Measurements from ENCODE around the gene VAMP1.
"Not testable (repeated sequence)": the region's sequence is repeated elsewhere in the genome, so short reads cannot be mapped to it uniquely, and the experiment has no call there.

VAMP1 gene
- total RNA-seq, result 0.81 to 3.9 (median 2.6) reads per million in 18 experiments

DNA sequence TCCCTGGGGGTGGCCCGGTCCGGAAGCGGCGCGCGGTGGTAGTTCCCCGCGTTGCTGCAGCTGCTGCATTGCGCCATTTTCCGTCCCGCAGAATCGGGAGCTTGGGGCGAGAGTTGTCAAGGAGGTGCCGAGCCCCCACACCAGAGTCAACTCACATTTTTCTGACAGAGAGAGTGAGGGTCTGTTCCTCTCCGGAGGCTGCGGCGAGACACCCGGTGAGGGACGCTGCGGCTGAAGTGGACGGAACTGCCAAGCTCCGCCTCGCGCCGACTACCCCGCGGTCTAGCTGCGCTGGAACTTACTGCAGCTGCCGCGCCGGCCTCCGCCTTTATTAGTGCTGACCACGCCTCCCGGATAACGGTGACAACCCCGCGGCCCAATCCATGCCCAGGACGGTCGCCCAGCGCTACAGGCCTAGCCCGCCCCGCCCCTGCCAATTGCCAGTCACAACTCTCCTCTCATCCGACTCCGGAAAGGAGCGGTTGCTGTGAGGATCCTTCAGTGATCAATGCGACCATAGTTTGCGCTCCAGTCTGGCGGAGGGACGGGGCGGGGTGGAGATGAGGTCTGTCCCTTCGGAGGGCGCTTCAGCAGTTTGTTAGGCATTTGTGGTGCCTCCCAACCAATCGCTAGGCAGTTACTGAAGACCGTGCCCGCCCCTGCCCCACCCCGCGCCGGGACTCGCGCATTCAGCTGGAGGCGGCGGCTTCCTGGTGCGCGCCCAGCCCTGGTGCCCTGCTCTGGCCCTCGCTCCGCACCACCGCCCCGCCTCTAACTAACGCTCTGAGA, at the start of gene VAMP1:
VAMP1 (minus strand) TSS at position 303 of the 789 bp plus-strand sequence; CDS start at position 157, 146 bp downstream.
- DNase-seq, result peak; percentile 96 to 97

- DNase-seq, result no peak
These were observed 49.7 kb upstream of the VAMP1 start for GRCh38 chr12:6520186-6520585.

DNA sequence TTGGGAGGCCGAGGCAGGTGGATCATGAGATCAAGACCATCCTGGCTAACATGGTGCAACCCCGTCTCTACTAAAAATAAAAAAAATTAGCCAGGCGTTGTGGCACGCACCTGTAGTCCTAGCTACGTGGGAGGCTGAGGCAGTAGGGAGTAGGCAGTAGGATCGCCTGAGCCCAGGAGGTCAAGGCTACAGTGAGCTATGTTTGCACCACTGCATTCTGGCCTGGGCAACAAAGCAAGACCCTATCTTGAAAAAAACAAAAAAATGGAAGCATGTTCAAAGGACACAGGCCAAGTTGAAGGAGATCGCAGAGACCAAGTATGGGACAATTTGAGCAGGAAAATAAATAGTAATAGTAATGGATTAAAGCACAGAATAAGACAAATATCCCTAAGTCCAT, 37.6 kb upstream of the VAMP1 start:
- DNase-seq, result no peak

DNA sequence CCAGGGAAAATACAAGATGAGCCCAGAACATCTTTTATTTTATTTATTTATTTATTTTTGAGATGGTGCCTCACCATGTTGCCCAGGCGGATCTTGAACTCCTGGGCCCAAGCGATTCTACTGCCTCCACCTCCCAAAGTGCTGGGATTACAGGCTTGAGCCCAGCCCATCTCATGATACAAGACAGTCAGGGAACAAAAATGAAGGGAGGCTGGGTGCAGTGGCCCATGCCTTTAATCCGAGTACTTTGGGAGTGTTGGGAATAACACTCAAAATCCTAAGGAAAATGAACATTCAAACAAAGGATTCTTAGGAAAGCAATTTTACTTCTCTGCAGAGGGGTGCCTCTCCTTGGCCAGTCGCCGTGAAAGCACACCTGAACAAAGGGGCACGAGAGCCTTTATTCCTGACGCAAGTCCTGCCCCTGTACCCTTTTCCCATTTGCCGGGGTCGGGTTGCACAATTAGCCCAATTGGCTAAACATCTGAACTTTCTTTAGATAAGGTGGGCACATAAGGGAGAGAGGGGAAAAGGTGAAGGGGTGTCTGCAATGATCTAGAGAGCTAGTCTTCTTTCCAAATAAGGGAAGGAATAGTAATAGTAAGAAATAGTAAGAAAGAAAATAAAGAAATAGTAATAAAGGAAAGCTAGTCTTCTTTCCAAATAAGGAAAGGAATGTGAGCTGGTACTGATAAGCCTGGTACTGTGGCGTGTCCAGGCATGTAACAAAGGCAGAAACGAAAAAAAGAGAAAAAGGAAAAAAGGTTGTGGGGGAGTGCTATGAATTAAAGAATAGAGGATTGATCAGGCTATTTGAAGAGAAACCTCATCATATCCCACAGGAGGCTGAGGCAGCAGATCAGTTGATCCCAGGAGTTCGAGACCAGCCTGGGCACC, 36.9 kb upstream of the VAMP1 start:
- no peak for DNase-seq

- no peak for DNase-seq
These were observed 30.0 kb upstream of the VAMP1 start for GRCh38 chr12:6500466-6500865.

DNA sequence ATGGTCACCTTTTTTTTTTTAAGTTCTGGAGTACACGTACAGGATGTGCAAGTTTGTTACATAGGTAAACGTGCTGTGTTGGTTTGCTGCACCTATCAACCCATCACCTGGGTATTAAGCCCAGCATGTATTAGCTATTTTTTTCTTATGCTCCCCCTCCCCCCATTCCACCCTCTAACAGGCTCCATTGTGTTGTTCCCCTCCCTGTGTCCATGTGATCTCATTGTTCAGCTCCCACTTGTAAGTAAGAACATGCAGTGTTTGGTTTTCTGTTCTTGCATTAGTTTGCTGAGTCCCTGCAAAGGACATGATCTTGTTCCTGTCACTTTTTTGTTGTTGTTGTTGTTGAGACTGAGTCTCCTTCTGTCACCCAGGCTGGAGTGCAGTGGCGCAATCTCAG, 26.8 kb upstream of the VAMP1 start:
- DNase-seq, result not testable (repeated sequence)

- DNase-seq, result no peak
These were observed 24.5 kb upstream of the VAMP1 start for GRCh38 chr12:6494968-6495367.

DNA sequence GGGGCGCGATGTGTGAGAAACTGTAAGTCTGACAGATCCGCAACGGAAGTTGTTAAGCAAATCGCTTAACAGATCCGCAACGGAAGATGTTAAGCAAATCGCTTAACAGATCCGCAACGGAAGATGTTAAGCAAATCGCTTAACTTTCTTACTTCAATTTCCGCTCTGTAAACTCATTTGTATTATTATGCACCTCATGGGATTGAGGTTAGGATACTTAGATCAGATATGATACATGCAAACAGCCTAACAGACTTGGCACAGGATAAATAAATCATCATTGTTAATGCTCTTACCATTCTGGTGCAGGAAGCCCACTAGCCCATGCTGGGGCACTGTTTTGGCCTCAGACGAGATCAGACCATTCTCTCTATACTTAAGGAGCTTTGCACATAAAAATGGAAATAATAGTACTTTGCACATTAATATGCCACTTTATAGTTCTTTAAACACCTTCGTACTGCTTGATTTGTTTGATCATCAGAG, 23.8 kb upstream of the VAMP1 start:
- DNase-seq, result no peak

- peak; percentile 97 for DNase-seq
These were observed 23.2 kb upstream of the VAMP1 start, which contains the start of gene NCAPD2 for GRCh38 chr12:6493497-6494257. TSS of gene NCAPD2 (plus strand) at chr12:6494102. CDS start at chr12:6495099, 997 bp downstream.

DNA sequence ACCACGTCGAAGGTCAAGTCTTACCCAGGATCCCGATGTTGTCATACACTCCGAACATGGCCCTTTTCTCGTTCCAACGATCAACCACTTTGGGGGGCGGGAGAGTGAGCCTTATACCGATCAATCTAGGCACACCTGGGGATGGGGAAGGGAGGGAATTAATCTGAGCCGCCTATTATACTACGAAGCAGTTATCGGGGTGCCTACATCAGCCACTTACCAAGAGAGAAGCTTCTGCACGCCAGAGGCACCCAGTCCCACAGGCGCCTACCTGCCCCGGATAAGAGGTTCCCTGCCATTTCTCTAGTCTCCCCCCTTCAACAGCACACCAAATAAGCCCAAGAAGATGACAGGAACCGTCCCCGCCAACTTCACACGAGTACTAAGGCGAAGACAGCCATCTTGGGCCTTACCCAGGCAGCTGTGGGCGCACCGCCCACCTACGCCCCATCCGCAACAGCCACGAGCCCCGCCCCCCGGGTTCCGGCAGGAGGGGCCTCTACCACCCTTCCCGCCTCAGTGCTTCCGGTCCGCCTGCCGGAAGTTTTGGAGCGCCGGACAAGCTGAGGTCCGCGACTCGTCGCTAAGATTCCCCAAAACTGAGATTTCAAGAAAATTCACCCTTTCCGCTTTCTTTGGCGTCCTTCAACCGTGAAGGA, 22.5 kb upstream of the VAMP1 start, which contains the start of gene MRPL51:
MRPL51 (minus strand) TSS at position 425 of the 659 bp plus-strand sequence; CDS start at position 299, 126 bp downstream.
- DNase-seq, result peak; percentile 95 to 97

DNA sequence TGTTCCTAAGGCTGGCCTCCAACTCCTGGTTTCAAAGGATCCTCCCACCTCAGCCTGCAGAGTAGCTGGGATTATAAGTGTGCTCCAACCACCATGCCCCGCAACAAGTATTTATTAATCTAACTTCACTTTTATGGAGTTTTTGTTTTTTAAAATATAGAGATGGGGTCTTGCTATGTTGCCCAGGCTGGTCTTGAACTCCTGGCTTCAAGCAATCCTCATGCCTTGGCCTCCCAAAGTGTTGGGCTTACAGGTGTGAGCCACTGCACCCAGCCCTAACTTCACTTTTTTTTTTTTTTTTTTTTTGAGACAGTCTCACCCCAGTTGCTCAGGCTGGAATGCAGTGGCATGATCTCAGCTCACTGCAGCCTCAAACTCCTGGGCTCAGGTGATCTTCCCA, 20.2 kb upstream of the VAMP1 start:
- not testable (repeated sequence) for DNase-seq

- no peak for DNase-seq
These were observed 19.0 kb upstream of the VAMP1 start for GRCh38 chr12:6489449-6489848.

GRCh38 chr12:6488240-6488639, 17.8 kb upstream of the VAMP1 start:
- DNase-seq, result no peak

- no peak for DNase-seq
These were observed 7.9 kb upstream of the VAMP1 start for GRCh38 chr12:6478416-6478815.

- DNase-seq, result not testable (repeated sequence)
These were observed 7.3 kb upstream of the VAMP1 start for GRCh38 chr12:6477601-6478377.

- peak in 1 of 2 donors; percentile 43 for DNase-seq
These were observed 6.0 kb upstream of the VAMP1 start for GRCh38 chr12:6476489-6476888.

GRCh38 chr12:6475233-6475975, 4.9 kb upstream of the VAMP1 start:
- DNase-seq, result not testable (repeated sequence)

DNA sequence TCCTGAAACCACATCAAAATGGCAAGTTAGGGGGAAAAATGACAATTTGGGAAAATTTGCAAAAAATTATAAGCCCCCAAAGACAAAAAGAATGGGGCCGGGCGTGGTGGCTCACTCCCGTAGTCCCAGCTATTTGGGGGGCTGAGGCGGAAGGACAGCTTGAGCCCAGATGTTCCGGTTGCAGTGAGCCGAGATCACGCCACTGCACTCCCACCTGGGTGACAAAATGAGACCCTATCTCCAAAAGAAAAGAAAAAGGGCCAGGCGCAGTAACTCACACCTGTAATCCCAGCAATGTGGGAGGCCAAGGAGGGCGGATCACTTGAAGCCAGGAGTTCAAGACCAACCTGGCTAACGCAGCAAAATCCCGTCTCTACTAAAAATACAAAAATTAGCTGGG, 2.0 kb upstream of the VAMP1 start:
- DNase-seq, result no peak

DNA sequence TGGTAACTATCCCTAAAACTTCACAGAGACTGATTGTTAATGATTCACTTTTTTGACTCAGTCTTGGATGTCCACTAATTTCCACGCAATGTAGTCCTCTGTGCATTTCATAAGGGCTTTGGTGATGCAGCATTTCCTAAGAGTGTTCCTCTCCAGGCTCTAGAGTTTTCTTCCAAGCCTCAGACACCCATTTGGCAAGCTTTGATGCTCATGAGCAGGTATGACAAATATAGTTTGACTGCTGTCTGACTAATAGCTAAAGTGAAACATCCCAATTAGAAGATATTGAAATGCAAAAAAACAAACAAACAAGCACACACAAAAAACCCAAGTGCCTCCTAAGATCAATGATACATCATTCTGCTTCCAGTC, 1.5 kb upstream of the VAMP1 start:
- peak; percentile 42 to 65 for DNase-seq

All from inflammatory macrophage (primary cell).